Liver (tissue), 9 donors: Measurements from ENCODE around the gene SUMO2. TPM values are rescaled to one million over a fixed set of nuclear protein-coding genes. Genes with fewer than 3 reads are reported as not detected.
"Not testable (repeated sequence)": the region's sequence is repeated elsewhere in the genome, so short reads cannot be mapped to it uniquely, and the experiment has no call there.

Experiments used
- DNase-seq: peaks from one replicate; pipeline ENCODE4 v3.0.0-alpha.2; 2017; ENCODE audit warnings: low spot score
- H3K27ac ChIP-seq, 2 donors: one replicate each; pipeline ENCODE4 v1.7.0; 2013; ENCODE audit warnings: inconsistent platforms in 2 of 2, low read length in 2 of 2, control low read depth in 1 of 2, low read depth in 1 of 2, mild to moderate bottlenecking in 1 of 2
- H3K27me3 ChIP-seq, 4 donors: one replicate each; pipeline versions ENCODE4 v1.6.1 to v1.7.0; 2013; ENCODE audit warnings: low read length in 3 of 4, inconsistent platforms in 1 of 4, mild to moderate bottlenecking in 1 of 4, moderate library complexity in 1 of 4; ENCODE audit not compliant: control insufficient read depth in 4 of 4, insufficient read depth in 4 of 4
- H3K36me3 ChIP-seq, 4 donors: one replicate each; pipeline versions ENCODE4 v1.6.1 to v1.7.0; 2013; ENCODE audit warnings: low read length in 3 of 4, mild to moderate bottlenecking in 3 of 4, low read depth in 1 of 4, moderate library complexity in 1 of 4; ENCODE audit not compliant: control insufficient read depth in 4 of 4, insufficient read depth in 3 of 4
- H3K4me1 ChIP-seq, 4 donors: one replicate each; pipeline versions ENCODE4 v1.6.1 to v1.7.0; 2013; ENCODE audit warnings: low read length in 3 of 4, mild to moderate bottlenecking in 3 of 4, moderate library complexity in 1 of 4; ENCODE audit not compliant: control insufficient read depth in 4 of 4, insufficient read depth in 4 of 4
- H3K4me3 ChIP-seq, 3 donors: one replicate each; pipeline versions ENCODE4 v1.6.1 to v1.7.0; 2013; ENCODE audit warnings: low read length in 3 of 3, control low read depth in 1 of 3, low read depth in 1 of 3, mild to moderate bottlenecking in 1 of 3
- H3K9ac ChIP-seq, 2 donors: one replicate each; pipeline ENCODE4 v1.7.0; 2013; ENCODE audit warnings: low read length in 2 of 2, mild to moderate bottlenecking in 2 of 2, moderate library complexity in 2 of 2, control low read depth in 1 of 2, low read depth in 1 of 2
- H3K9me3 ChIP-seq, 4 donors: one replicate each; pipeline versions ENCODE4 v1.6.1 to v1.7.0; 2013; ENCODE audit warnings: low read length in 3 of 4; ENCODE audit not compliant: control insufficient read depth in 4 of 4
- ATF3 ChIP-seq: IDR thresholded peaks from 2 replicates; pipeline ENCODE4 v1.6.1; 2016; ENCODE audit warnings: antibody characterized with exemption
- CTCF ChIP-seq: fragments of 150-350 bp; IDR thresholded peaks from 2 replicates; pipeline ENCODE4 v1.5.1; 2017; ENCODE audit warnings: improper control_type of control experiment, low read depth, low read length; ENCODE audit not compliant: missing input control
- EGR1 ChIP-seq, 2 donors: IDR thresholded peaks; 2 replicates each; pipeline ENCODE4 v1.6.1; 2016 to 2018; ENCODE audit warnings: antibody characterized with exemption in 2 of 2, low read depth in 2 of 2
- FOXA1 ChIP-seq: IDR thresholded peaks from 2 replicates; pipeline ENCODE4 v1.6.1; 2016; ENCODE audit warnings: antibody characterized with exemption
- FOXA2 ChIP-seq: IDR thresholded peaks from 2 replicates; pipeline ENCODE4 v1.6.1; 2016; ENCODE audit warnings: antibody characterized with exemption
- GABPA ChIP-seq, 2 donors: IDR thresholded peaks in 1 of 2; conservative IDR thresholded peaks in 1 of 2; 2 replicates each; pipeline ENCODE4 v1.6.1; 2016; ENCODE audit warnings: antibody characterized with exemption in 2 of 2, mild to moderate bottlenecking in 1 of 2, moderate library complexity in 1 of 2
- HNF4A ChIP-seq, 2 donors: conservative IDR thresholded peaks; 2 replicates each; pipeline ENCODE4 v1.6.1; 2016; ENCODE audit warnings: antibody characterized with exemption in 2 of 2, mild to moderate bottlenecking in 2 of 2
- HNF4G ChIP-seq: IDR thresholded peaks from 2 replicates; pipeline ENCODE4 v1.6.1; 2016; ENCODE audit warnings: antibody characterized with exemption
- JUND ChIP-seq, 2 donors: IDR thresholded peaks; 2 replicates each; pipeline ENCODE4 v1.6.1; 2016; ENCODE audit warnings: antibody characterized with exemption in 2 of 2
- MAX ChIP-seq: IDR thresholded peaks from 2 replicates; pipeline ENCODE4 v1.6.1; 2016; ENCODE audit warnings: antibody characterized with exemption
- NR2F2 ChIP-seq: IDR thresholded peaks from 2 replicates; pipeline ENCODE4 v1.6.1; 2016; ENCODE audit warnings: antibody characterized with exemption
- REST ChIP-seq: IDR thresholded peaks from 2 replicates; pipeline ENCODE4 v1.6.1; 2016; ENCODE audit warnings: antibody characterized with exemption, mild to moderate bottlenecking
- RXRA ChIP-seq, 2 donors: IDR thresholded peaks; 2 replicates each; pipeline ENCODE4 v1.6.1; 2017 to 2018; ENCODE audit warnings: antibody characterized with exemption in 2 of 2, mild to moderate bottlenecking in 1 of 2
- SP1 ChIP-seq: IDR thresholded peaks from 2 replicates; pipeline ENCODE4 v1.6.1; 2018; ENCODE audit warnings: antibody characterized with exemption, mild to moderate bottlenecking
- TAF1 ChIP-seq: conservative IDR thresholded peaks from 2 replicates; pipeline ENCODE4 v1.6.1; 2016; ENCODE audit warnings: antibody characterized with exemption, mild to moderate bottlenecking
- YY1 ChIP-seq: IDR thresholded peaks from 2 replicates; pipeline ENCODE4 v1.6.1; 2016; ENCODE audit warnings: antibody characterized with exemption, mild to moderate bottlenecking
- ZBTB33 ChIP-seq: IDR thresholded peaks from 2 replicates; pipeline ENCODE4 v1.6.1; 2016; ENCODE audit warnings: antibody characterized with exemption
- WGBS: extraction: QIAGEN DNeasy Blood & Tissue Kit; methylation state at CpG from one replicate; pipeline ENCODE4 v1.1.7; 2013; 5-methylcytosine and 5-hydroxymethylcytosine counted together
- polyA plus RNA-seq, 2 donors: library from polyadenylated mRNA; stranded (reverse) in 1 of 2; unstranded in 1 of 2; fragments of 200-250 nt in 1 of 2; fragments of >200 nt in 1 of 2; fragmentation: Nextera tagmentation in 1 of 2; extraction: Ambion mirVana in 1 of 2; gene quantifications; one replicate each; pipeline versions ENCODE4 v1.2.1 to v1.2.3, GENCODE V29; 2013 to 2015
- total RNA-seq, 2 donors: library from RNA; depleted of rRNA; stranded (reverse); fragments of >200 nt; gene quantifications; one replicate each; pipeline ENCODE4 v1.2.3, GENCODE V29; 2014
- donor health status: healthy.
- donor health status: healthy.
- donor health status: healthy.
- donor health status: healthy.
- donor health status: healthy.

The SUMO2 gene
- total and polyA plus RNA-seq, 4 donors = 20.9 to 160 (median 50.5) TPM

- no peak for TF ChIP-seq ATF3
- no peak for TF ChIP-seq YY1
- no peak for TF ChIP-seq GABPA (IDR thresholded peaks at IDR 0.05 in 1 of 2, conservative IDR thresholded peaks at IDR 0.05 in 1 of 2)
- no peak for TF ChIP-seq CTCF
- TF ChIP-seq EGR1 (IDR thresholded peaks at IDR 0.05; ENCODE audit: low read depth in 2 of 2) = no peak
- no peak for TF ChIP-seq TAF1
- TF ChIP-seq SP1 = no peak
- no peak for TF ChIP-seq HNF4G
Observed at GRCh38 chr17:75173526-75173925, 9.2 kb downstream of the SUMO2 start (continued).

GRCh38 chr17:75168998-75169397, 13.8 kb downstream of the SUMO2 start:
- TF ChIP-seq FOXA1 = no peak
- no peak for TF ChIP-seq EGR1 (IDR thresholded peaks at IDR 0.05; ENCODE audit: low read depth in 2 of 2)
- TF ChIP-seq ZBTB33 = no peak
- no peak for TF ChIP-seq TAF1
- TF ChIP-seq JUND (IDR thresholded peaks at IDR 0.05) = no peak
- TF ChIP-seq YY1 = no peak
- no peak for TF ChIP-seq NR2F2
- no peak for TF ChIP-seq MAX
- H3K9me3 ChIP-seq = no peaks in the 10 kb centered on the region
- no peaks in the 10 kb centered on the region for H3K4me1 ChIP-seq
- H3K36me3 ChIP-seq = peaks cover 10 to 34% (median 22%) of the 10 kb centered on the region in 4 donors
- H3K27me3 ChIP-seq = no peaks in the 10 kb centered on the region
- H3K4me3 ChIP-seq = no peak overlapping the region
- 83% methylated on average over 4 of the region's 4 CpGs for WGBS
- no peak overlapping the region for H3K27ac ChIP-seq
- no peak overlapping the region for H3K9ac ChIP-seq
- no peak for DNase-seq

- 97% methylated on average over 15 of the region's 15 CpGs for WGBS
- not testable (repeated sequence) for H3K4me1 ChIP-seq, DNase-seq
Observed at GRCh38 chr17:75164606-75165005, 18.2 kb downstream of the SUMO2 start.

GRCh38 chr17:75163074-75163473, 19.7 kb downstream of the SUMO2 start:
- no peak overlapping the region for H3K9ac ChIP-seq
- H3K4me3 ChIP-seq = no peak overlapping the region
- no peak for DNase-seq
- WGBS = 83% methylated on average over 5 of the region's 5 CpGs
- no peak overlapping the region for H3K27ac ChIP-seq
- H3K36me3 ChIP-seq = peaks cover 8 to 16% (median 11%) of the 10 kb centered on the region in 4 donors
- no peaks in the 10 kb centered on the region for H3K4me1 ChIP-seq
- no peaks in the 10 kb centered on the region for H3K27me3 ChIP-seq
- no peaks in the 10 kb centered on the region for H3K9me3 ChIP-seq
- no peak for TF ChIP-seq REST
- no peak for TF ChIP-seq EGR1 (IDR thresholded peaks at IDR 0.05; ENCODE audit: low read depth in 2 of 2)
- no peak for TF ChIP-seq HNF4A (conservative IDR thresholded peaks at IDR 0.05)
- TF ChIP-seq MAX = no peak
- no peak for TF ChIP-seq RXRA (IDR thresholded peaks at IDR 0.05)
- TF ChIP-seq YY1 = no peak
- no peak for TF ChIP-seq ZBTB33
- no peak for TF ChIP-seq FOXA2

More at GRCh38 chr17:75164606-75165005, 18.2 kb downstream of the SUMO2 start:
- peaks cover 10 to 16% (median 13%) of the 10 kb centered on the region in 4 donors for H3K36me3 ChIP-seq
- not testable (repeated sequence) for H3K9ac ChIP-seq, H3K9me3 ChIP-seq, H3K27me3 ChIP-seq, H3K27ac ChIP-seq, H3K4me3 ChIP-seq
